ENCODE data around the gene HMGCL. TPM values are rescaled to one million over a fixed set of nuclear protein-coding genes. Genes with fewer than 3 reads are reported as not detected.

Gene HMGCL
- total RNA-seq, 1 donor, result 39.8 TPM

DNA sequence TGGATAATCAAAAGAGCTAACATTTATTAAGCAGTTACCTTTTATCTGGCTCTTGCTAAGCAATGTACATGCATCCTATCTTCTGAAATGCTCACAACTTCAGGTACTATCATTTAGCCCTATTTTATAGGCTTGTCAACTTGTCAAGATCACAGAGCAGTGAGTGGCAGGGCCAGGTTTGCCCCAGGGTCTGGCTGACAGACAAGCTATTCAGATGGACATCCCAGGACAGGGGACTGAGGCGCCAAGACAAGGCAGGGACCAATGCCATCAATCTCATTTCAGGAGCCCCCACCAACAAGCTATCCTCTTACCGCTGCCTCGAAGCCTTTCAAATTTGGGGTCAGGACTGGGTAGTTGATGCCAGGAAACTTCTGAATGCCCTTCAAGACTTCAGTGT is 8.9 kb downstream of the HMGCL start:
- TF ChIP-seq, protein P1, sequence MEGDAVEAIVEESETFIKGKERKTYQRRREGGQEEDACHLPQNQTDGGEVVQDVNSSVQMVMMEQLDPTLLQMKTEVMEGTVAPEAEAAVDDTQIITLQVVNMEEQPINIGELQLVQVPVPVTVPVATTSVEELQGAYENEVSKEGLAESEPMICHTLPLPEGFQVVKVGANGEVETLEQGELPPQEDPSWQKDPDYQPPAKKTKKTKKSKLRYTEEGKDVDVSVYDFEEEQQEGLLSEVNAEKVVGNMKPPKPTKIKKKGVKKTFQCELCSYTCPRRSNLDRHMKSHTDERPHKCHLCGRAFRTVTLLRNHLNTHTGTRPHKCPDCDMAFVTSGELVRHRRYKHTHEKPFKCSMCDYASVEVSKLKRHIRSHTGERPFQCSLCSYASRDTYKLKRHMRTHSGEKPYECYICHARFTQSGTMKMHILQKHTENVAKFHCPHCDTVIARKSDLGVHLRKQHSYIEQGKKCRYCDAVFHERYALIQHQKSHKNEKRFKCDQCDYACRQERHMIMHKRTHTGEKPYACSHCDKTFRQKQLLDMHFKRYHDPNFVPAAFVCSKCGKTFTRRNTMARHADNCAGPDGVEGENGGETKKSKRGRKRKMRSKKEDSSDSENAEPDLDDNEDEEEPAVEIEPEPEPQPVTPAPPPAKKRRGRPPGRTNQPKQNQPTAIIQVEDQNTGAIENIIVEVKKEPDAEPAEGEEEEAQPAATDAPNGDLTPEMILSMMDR (IDR thresholded peaks at IDR 0.05; ENCODE audit: extremely low read depth, low read depth, low read length), result no peak
- no peaks in the 10 kb centered on the region for H4K20me1 ChIP-seq (ENCODE audit: insufficient read depth, low read length)
- peaks cover 38% of the 10 kb centered on the region for H3K36me3 ChIP-seq (ENCODE audit: insufficient read depth, low read length)

DNA sequence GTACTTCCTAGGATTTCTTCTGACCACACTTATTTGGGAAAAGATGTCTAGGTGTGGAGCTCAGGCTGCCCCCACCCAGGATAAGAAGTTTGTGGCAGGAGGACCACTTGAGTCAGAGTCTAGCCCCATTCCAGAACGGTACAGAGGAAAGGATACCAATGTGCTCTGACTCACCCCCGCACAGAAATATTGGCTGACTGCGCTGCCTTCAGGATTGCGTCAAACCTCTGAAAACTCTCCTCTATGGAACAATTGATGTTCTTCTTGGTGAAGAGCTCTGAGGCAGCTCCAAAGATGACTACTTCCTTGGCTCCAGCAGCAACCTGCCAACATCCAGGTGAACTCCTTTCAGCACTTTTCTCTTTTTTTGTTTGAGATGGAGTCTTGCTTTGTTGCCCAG is 11.2 kb downstream of the HMGCL start:
- no peak overlapping the region for H3K27ac ChIP-seq (ENCODE audit: low read depth, low read length)
- no peak overlapping the region for H2AFZ ChIP-seq (ENCODE audit: low read length)
- DNase-seq (ENCODE audit: insufficient read length, low spot score, missing footprints), result peak; percentile 39
- H3K79me2 ChIP-seq (ENCODE audit: insufficient read depth, low read length), result no peaks in the 10 kb centered on the region
- no peak overlapping the region for H3K4me3 ChIP-seq (ENCODE audit: insufficient read depth, low read length)
- TF ChIP-seq, protein P1 (IDR thresholded peaks at IDR 0.05; ENCODE audit: extremely low read depth, low read depth, low read length), result no peak
- no peaks in the 10 kb centered on the region for H4K20me1 ChIP-seq (ENCODE audit: insufficient read depth, low read length)
- H3K27me3 ChIP-seq (ENCODE audit: insufficient read depth, low read length), result no peaks in the 10 kb centered on the region
- H3K9me3 ChIP-seq (ENCODE audit: low read depth, low read length), result no peaks in the 10 kb centered on the region
- H3K36me3 ChIP-seq (ENCODE audit: insufficient read depth, low read length), result peaks cover 38% of the 10 kb centered on the region
- no peak overlapping the region for H3K4me2 ChIP-seq (ENCODE audit: insufficient read depth, low read length)
- no peaks in the 10 kb centered on the region for H3K4me1 ChIP-seq (ENCODE audit: insufficient read depth, low read length)

More for the DNA sequence above, 8.9 kb downstream of the HMGCL start:
- no peak for DNase-seq (ENCODE audit: insufficient read length, low spot score, missing footprints)
- H3K4me3 ChIP-seq (ENCODE audit: insufficient read depth, low read length), result no peak overlapping the region
- H2AFZ ChIP-seq (ENCODE audit: low read length), result no peak overlapping the region
- no peak overlapping the region for H3K4me2 ChIP-seq (ENCODE audit: insufficient read depth, low read length)
- H3K79me2 ChIP-seq (ENCODE audit: insufficient read depth, low read length), result no peaks in the 10 kb centered on the region
- H3K27ac ChIP-seq (ENCODE audit: low read depth, low read length), result no peak overlapping the region
- no peaks in the 10 kb centered on the region for H3K27me3 ChIP-seq (ENCODE audit: insufficient read depth, low read length)
- H3K4me1 ChIP-seq (ENCODE audit: insufficient read depth, low read length), result no peaks in the 10 kb centered on the region
- H3K9me3 ChIP-seq (ENCODE audit: low read depth, low read length), result no peaks in the 10 kb centered on the region

DNA sequence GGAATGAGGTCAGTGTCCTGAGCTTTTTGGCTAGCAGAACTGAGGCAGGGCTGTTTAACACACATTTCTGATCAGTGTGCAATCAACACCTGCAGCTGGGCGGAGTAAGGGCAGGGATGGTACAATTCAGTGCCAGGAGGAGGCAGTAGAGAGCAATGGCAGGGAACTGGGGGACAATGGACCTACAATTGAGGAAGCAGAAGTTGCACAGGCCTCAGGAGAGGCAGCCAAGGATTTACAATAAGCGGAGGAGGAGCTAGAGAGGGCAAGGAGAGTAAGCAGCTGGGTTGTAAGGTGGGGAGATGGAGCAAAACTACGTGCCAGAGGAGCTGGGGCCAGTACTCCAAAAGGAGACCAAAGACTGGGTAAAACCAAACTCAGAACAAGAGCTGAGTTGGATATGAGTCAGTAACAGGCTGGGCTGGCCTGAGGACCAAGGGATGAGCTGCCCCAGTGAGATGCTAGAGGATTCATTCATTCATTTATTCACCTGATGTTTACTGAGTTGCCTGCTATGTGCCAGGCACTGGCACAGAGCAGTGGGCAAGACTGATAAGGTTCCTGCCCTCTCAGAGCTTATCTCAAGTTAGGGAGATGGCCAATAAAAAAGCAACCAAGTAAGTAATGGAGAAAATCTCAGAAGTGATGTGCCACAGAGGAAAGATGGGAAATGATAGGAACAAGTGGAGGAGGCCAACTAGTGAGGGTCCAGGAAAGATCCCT is 14.2 kb downstream of the HMGCL start:
- no peaks in the 10 kb centered on the region for H3K4me1 ChIP-seq (ENCODE audit: insufficient read depth, low read length)
- H2AFZ ChIP-seq (ENCODE audit: low read length), result no peak overlapping the region
- no peaks in the 10 kb centered on the region for H3K79me2 ChIP-seq (ENCODE audit: insufficient read depth, low read length)
- peaks cover 32% of the 10 kb centered on the region for H3K36me3 ChIP-seq (ENCODE audit: insufficient read depth, low read length)
- TF ChIP-seq, protein P1 (IDR thresholded peaks at IDR 0.05; ENCODE audit: extremely low read depth, low read depth, low read length), result peak; percentile 70
- H3K4me2 ChIP-seq (ENCODE audit: insufficient read depth, low read length), result no peak overlapping the region
- H3K27ac ChIP-seq (ENCODE audit: low read depth, low read length), result no peak overlapping the region
- no peak overlapping the region for H3K4me3 ChIP-seq (ENCODE audit: insufficient read depth, low read length)
- DNase-seq (ENCODE audit: insufficient read length, low spot score, missing footprints), result peak; percentile 54
- no peaks in the 10 kb centered on the region for H3K9me3 ChIP-seq (ENCODE audit: low read depth, low read length)
- no peaks in the 10 kb centered on the region for H3K27me3 ChIP-seq (ENCODE audit: insufficient read depth, low read length)
- H4K20me1 ChIP-seq (ENCODE audit: insufficient read depth, low read length), result no peaks in the 10 kb centered on the region

DNA sequence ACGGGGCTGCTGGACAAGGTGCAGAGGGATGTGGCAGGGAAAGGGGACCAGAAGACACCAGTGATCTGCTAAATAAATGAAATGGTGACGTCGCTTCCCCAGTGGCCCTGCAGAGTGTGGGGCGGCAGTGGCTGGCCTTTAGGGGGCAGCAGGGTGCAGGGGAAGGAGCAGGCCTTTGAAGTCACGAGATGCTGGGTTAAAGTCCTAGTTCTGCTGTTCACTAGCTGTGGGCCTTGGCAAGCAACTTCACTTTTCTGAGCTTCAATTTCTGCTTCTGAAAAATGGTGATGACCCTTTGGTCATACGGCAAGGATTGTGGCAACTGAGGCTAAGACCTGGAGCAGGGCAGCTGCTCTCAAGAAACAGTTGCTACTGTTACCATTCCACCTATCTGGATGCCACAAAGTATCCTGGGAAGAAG is 15.5 kb downstream of the HMGCL start:
- no peak overlapping the region for H3K4me3 ChIP-seq (ENCODE audit: insufficient read depth, low read length)
- no peaks in the 10 kb centered on the region for H3K9me3 ChIP-seq (ENCODE audit: low read depth, low read length)
- peaks cover 28% of the 10 kb centered on the region for H3K36me3 ChIP-seq (ENCODE audit: insufficient read depth, low read length)
- H3K4me2 ChIP-seq (ENCODE audit: insufficient read depth, low read length), result no peak overlapping the region
- TF ChIP-seq, protein P1 (IDR thresholded peaks at IDR 0.05; ENCODE audit: extremely low read depth, low read depth, low read length), result peak; percentile 87
- no peaks in the 10 kb centered on the region for H3K79me2 ChIP-seq (ENCODE audit: insufficient read depth, low read length)
- H3K27ac ChIP-seq (ENCODE audit: low read depth, low read length), result no peak overlapping the region
- H3K27me3 ChIP-seq (ENCODE audit: insufficient read depth, low read length), result no peaks in the 10 kb centered on the region
- H3K4me1 ChIP-seq (ENCODE audit: insufficient read depth, low read length), result no peaks in the 10 kb centered on the region
- peak; percentile 92 for DNase-seq (ENCODE audit: insufficient read length, low spot score, missing footprints)
- H2AFZ ChIP-seq (ENCODE audit: low read length), result no peak overlapping the region
- no peaks in the 10 kb centered on the region for H4K20me1 ChIP-seq (ENCODE audit: insufficient read depth, low read length)

Data from osteoblast (primary cell).